Stimulated activated CD4-positive, alpha-beta T cell treated with anti-CD3 and anti-CD28 coated beads, TNF-alpha, amount 100 ng/mL, for 24 hours (primary cell): ENCODE measurements around the gene BMERB1.
"Not testable (repeated sequence)": the region's sequence is repeated elsewhere in the genome, so short reads cannot be mapped to it uniquely, and the experiment has no call there.

Experiments
- DNase-seq, 3 experiments: peaks; one replicate each; pipeline ENCODE4 v3.0.0-alpha.2; 2020; ENCODE audit warnings: low read depth in 3 of 3

BMERB1 gene

GRCh38 chr16:15434425-15435215 is at the start of gene BMERB1:
TSS of gene BMERB1 (plus strand) at chr16:15434588. CDS start at chr16:15434654, 66 bp downstream.
- DNase-seq, result peak; percentile 14 to 73 (median 58)

GRCh38 chr16:15388060-15388459 is 46.3 kb upstream of the BMERB1 start:
- DNase-seq, result not testable (repeated sequence)

GRCh38 chr16:15389916-15390315 is 44.5 kb upstream of the BMERB1 start:
- DNase-seq, result not testable (repeated sequence)

DNA sequence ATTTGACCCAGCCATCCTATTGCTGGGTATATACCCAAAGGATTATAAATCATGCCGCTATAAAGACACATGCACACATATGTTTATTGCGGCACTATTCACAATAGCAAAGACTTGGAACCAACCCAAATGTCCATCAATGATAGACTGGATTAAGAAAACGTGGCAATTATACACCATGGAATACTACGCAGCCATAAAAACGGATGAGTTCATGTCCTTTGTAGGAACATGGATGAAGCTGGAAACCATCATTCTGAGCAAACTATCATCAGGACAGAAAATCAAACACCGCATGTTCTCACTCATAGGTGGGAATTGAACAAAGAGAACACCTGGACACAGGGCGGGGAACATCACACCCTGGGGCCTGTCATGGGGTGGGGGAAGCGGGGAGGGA is 41.4 kb upstream of the BMERB1 start:
- DNase-seq, result not testable (repeated sequence)

GRCh38 chr16:15395631-15396508 is 38.5 kb upstream of the BMERB1 start, which contains the start of gene MPV17L:
TSS of gene MPV17L (plus strand) at chr16:15395754. CDS start at chr16:15395898, 144 bp downstream.
- DNase-seq, result peak in 1 of 3 experiments; percentile 1

DNA sequence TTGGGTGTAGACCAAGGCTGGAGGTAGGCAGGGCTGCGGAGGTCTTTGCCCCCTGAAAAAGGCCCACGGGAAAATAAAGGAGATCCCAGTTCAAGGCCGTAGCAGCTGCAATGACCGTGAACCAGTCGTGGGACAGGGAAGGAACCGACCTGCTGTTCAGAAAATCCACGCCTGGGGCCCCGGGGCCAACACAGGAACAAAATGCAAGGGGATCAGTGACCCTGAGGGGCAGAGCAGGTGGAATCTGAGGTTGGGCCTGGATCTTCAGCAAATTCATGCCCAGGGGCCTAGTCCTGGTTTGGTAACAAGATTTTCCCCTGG is 37.9 kb upstream of the BMERB1 start:
- DNase-seq, result not testable (repeated sequence)

GRCh38 chr16:15396948-15397594 is 37.3 kb upstream of the BMERB1 start:
- no peak for DNase-seq

DNA sequence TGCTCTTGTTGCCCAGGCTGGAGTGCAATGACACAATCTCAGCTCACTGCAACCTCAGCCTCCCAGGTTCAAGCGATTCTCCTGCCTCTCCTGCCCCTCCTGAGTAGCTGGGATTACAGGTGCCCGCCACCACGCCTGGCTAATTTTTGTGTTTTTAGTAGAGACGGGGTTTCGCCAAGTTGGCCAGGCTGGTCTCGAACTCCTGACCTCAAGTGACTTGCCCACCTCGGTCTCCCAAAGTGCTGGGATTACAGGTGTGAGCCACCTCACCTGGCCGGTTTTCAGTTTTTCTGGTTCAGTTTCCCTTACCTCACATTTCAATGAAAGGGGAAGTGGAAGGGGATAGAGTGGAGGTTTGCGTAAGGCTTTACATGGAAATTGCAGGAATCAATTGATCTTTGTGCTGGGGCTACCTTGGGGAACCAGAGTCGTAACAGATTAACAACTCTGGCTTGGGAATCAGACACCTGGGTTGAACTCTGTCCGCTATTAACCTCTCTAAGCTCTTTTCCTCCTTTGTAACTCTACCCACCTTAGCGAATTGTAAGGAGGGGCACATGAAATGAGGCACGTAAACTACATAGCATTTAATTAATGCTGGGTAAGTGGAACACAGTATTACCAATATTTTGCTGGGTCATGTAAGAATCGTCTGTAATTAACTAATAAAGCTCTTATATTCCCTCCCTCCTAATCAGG is 35.6 kb upstream of the BMERB1 start:
- no peak for DNase-seq

GRCh38 chr16:15399317-15399716 is 35.1 kb upstream of the BMERB1 start:
- DNase-seq, result no peak

DNA sequence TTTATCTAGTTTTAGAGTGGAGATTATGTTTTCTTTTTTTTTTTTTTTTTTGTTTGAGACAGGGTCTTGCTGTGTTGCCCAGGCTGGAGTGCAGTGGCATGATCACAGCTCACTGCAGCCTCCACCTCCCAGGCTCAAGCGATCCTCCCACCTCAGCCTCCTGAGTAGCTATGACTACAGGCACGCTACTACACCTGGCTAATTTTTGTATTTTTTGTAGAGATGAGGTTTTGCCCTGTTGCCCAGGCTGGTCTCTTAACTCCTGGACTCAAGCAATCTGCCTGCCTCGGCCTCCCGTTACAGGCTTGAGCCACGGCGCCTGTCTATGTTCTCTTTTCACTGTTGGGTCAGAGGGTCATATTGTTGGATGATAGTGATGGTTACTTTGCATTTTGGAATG is 34.1 kb upstream of the BMERB1 start:
- DNase-seq, result not testable (repeated sequence)

- DNase-seq, result no peak
Measured at GRCh38 chr16:15401972-15402371, 32.4 kb upstream of the BMERB1 start.

DNA sequence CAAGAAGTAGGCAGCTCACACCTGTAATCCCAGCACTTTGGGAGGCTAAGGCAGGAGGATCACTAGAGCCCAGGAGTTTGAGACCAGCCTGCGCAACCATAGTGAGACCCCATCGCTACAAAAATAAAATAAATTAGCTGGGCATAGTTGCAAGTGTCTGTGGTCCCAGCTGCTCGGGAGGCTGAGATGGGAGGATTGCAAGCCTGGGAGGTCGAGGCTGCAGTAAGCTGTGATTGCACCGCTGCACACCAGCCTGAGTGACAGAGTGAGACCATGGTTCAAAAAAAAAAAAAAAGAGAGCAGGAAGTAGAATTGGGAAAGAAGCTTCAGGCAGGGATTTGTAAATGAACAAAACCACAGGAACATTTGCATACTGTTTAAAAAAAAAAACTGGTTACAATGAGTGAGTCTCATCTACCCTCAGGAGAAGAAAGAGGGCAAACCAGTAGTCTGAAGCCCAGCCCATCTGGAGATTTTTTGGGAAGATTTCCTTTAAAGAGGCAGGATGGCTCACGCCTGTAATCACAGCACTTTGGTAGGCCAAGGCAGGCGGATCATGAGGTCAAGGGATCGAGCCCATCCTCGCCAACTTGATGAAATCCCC is 30.9 kb upstream of the BMERB1 start:
- DNase-seq, result no peak

DNA sequence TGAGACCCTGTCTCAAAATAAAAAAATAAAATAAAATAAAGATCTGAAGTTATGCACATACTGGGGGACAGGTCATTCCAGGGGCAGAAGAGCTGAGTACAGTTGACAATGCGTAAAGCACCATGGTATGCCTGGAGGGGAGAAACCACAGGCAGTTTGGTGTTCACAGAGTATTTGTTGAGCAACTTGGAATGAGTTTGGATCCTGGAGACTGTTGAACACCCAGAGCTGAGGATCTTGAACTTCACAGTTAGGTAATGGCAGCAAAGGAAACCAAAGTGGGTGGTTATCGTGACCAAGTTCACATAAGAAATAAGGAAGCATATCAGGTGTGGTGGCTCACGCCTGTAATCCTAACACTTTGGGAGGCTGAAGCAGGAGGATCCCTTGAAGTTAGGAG is 30.3 kb upstream of the BMERB1 start:
- DNase-seq, result not testable (repeated sequence)

GRCh38 chr16:15404792-15405191 is 29.6 kb upstream of the BMERB1 start:
- no peak for DNase-seq

DNA sequence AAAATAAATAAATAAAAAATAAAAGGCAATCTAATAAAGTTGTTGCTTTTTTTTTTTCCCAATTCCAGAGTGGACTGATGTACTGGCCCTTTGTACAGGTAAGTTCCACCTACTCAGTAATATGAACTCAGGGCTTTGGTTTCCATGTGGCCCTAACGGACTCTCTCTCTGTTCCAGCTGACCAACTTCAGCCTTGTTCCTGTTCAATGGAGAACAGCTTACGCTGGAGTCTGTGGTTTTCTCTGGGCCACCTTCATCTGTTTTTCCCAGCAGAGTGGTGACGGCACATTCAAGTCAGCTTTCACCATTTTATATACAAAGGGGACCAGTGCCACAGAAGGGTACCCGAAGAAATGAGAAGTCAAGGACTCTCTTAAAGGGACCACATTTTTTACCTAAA is 26.6 kb upstream of the BMERB1 start:
- not testable (repeated sequence) for DNase-seq

DNA sequence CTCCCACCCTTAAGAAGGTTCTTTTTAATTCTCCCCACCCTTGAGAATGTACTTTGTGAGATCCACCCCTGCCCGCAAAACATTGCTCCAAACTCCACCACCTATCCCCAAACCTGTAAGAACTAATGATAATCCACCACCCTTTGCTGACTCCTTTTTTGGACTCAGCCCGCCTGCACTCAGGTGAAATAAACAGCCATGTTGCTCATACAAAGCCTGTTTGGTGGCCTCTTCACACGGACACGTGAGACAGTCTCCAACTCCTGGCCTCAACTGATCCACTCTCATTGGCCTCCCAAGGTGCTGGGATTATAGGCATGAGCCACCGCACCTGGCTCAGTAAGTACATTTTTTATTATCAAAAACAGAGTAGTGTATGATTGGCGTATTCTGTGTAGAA is 24.9 kb upstream of the BMERB1 start:
- DNase-seq, result not testable (repeated sequence)

DNA sequence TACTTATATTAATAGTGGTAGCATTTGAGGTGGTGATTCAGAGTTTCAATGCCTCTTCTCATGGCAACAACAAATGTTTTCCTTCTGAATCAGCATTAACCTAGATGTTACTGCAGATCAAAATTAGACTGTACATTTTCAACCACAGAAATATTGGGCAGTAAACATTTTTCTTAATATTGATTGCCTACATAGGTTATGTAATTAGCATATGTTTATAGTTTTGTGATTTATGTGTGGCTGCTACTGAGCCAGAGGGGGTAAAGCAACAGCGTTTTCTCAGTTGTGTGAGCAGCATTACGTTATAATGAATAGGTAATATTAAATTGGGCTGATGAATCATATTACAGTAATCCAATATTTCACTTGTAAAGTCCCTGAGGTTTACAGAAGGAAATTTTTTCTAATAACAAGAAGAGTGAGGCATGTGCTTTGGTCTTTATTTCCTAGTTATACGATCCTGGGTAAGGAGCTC is 18.8 kb upstream of the BMERB1 start:
- DNase-seq, result no peak

DNA sequence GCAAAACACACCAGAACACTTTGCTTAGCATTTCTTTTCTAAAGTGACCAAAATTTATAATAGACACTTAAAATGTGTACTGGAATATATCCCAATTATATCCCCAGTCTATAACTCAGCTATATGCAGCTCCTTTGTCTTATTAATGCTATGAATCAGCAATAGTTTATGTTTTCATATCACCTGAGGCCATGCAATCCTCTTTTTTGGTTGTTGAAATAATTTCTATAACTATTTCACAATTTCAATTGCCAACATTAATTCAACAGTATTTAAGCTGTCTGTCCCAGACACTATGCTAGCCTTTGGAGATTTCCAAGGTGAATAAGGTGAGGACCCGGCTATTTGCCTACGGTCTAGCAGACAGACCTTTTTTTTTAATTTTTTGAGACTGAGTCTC is 17.2 kb upstream of the BMERB1 start:
- no peak for DNase-seq

GRCh38 chr16:15418206-15418605 is 16.2 kb upstream of the BMERB1 start:
- DNase-seq, result no peak

- DNase-seq, result not testable (repeated sequence)
Measured at GRCh38 chr16:15421696-15422095, 12.7 kb upstream of the BMERB1 start.

DNA sequence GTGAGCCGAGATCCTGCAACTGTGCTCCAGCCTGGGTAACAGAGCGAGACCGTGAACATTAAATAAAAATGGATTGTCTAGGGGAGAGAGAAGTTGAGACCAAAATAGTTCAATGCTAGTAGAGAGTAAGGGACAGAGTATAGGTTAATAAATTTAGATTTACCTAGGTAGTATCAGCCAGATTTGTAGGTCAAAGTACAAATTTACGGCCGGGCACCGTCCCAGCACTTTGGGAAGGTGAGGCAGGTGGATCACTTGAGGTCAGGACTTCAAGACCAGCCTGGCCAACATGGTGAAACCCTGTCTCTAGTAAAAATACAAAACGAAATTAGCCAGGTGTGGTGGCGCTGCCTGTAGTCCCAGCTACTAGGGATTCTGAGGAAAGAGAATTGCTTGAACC is 12.2 kb upstream of the BMERB1 start:
- DNase-seq, result no peak
